RWPE2 (cell line): Measurements from ENCODE around the gene ZNF429.

ENCODE experiments used
- ATAC-seq: fragments of 200-7000 bp; cut with Tn5 transposase; 3 replicates; pipeline ENCODE4 v1.9.1; 2021; ENCODE audit warnings: low read depth
- DNase-seq: peaks from one replicate; pipeline ENCODE4 v3.0.0-alpha.2; 2020; ENCODE audit warnings: low spot score
- H3K27ac ChIP-seq: fragments of 450-650 bp; 2 replicates; pipeline ENCODE4 v1.5.1; 2017; ENCODE audit warnings: mild to moderate bottlenecking; ENCODE audit not compliant: poor library complexity, severe bottlenecking
- H3K27me3 ChIP-seq: fragments of 250-450 bp; sonication (Bioruptor Pico); 2 replicates; pipeline ENCODE4 v1.5.1; 2021; ENCODE audit warnings: mild to moderate bottlenecking, moderate library complexity; ENCODE audit not compliant: insufficient read depth, poor library complexity, severe bottlenecking
- H3K36me3 ChIP-seq: fragments of 250-450 bp; sonication (Bioruptor Pico); 2 replicates; pipeline ENCODE4 v1.5.1; 2020; ENCODE audit warnings: low read depth, mild to moderate bottlenecking, moderate library complexity
- H3K4me1 ChIP-seq: fragments of 250-450 bp; sonication (Bioruptor Pico); 2 replicates; pipeline ENCODE4 v1.5.1; 2021; ENCODE audit warnings: mild to moderate bottlenecking, moderate library complexity; ENCODE audit not compliant: insufficient read depth, poor library complexity, severe bottlenecking
- H3K4me3 ChIP-seq: fragments of 250-450 bp; sonication (Bioruptor Pico); 2 replicates; pipeline ENCODE4 v1.5.1; 2021; ENCODE audit warnings: mild to moderate bottlenecking, moderate library complexity; ENCODE audit not compliant: severe bottlenecking
- H3K9me3 ChIP-seq: fragments of 250-450 bp; sonication (Bioruptor Pico); 2 replicates; pipeline ENCODE4 v1.5.1; 2021; ENCODE audit warnings: mild to moderate bottlenecking, moderate library complexity; ENCODE audit not compliant: severe bottlenecking
- TF ChIP-seq, protein P1 (sequence below): fragments of 450-650 bp; IDR thresholded peaks from one replicate; pipeline ENCODE4 v1.5.1; 2017; ENCODE audit warnings: mild to moderate bottlenecking, moderate library complexity; ENCODE audit not compliant: poor library complexity, severe bottlenecking

The ZNF429 gene

DNA sequence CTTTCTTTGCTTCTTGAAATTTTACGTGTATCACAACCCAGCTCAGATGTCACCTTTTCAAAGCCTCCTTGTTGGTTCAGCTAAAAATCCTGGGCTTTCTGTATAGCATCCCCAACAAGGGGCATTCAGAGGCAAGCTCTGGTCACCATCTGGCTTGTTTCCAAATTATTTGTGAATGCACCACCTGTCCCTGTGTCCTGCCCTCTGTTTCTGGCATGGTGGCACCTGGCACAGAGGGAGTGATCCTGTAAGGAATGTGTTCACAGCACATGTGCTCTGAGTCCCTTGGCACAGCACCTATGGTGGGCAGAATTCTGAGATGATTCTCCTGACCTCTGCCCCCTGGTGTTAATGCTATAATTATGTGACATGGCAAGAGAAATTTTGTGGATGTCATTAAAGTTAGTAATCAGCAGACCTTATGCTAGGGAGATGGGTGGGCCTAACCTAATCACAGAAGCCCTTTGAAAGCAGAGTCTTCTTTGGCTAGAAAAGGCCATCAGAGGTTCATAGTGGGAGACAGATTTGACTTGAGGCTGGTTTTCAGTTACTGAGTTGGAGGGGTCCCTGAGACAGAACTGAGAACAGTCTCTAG is 76.3 kb downstream of the ZNF429 start:
- no peaks in the 10 kb centered on the region for H3K4me1 ChIP-seq
- H3K4me3 ChIP-seq: no peak overlapping the region
- H3K27me3 ChIP-seq: no peaks in the 10 kb centered on the region
- H3K9me3 ChIP-seq: peaks cover 4% of the 10 kb centered on the region
- no peak overlapping the region for H3K27ac ChIP-seq
- TF ChIP-seq, protein P1, sequence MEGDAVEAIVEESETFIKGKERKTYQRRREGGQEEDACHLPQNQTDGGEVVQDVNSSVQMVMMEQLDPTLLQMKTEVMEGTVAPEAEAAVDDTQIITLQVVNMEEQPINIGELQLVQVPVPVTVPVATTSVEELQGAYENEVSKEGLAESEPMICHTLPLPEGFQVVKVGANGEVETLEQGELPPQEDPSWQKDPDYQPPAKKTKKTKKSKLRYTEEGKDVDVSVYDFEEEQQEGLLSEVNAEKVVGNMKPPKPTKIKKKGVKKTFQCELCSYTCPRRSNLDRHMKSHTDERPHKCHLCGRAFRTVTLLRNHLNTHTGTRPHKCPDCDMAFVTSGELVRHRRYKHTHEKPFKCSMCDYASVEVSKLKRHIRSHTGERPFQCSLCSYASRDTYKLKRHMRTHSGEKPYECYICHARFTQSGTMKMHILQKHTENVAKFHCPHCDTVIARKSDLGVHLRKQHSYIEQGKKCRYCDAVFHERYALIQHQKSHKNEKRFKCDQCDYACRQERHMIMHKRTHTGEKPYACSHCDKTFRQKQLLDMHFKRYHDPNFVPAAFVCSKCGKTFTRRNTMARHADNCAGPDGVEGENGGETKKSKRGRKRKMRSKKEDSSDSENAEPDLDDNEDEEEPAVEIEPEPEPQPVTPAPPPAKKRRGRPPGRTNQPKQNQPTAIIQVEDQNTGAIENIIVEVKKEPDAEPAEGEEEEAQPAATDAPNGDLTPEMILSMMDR: no peak
- DNase-seq: no peak
- ATAC-seq: no peak
- H3K36me3 ChIP-seq: no peaks in the 10 kb centered on the region

DNA sequence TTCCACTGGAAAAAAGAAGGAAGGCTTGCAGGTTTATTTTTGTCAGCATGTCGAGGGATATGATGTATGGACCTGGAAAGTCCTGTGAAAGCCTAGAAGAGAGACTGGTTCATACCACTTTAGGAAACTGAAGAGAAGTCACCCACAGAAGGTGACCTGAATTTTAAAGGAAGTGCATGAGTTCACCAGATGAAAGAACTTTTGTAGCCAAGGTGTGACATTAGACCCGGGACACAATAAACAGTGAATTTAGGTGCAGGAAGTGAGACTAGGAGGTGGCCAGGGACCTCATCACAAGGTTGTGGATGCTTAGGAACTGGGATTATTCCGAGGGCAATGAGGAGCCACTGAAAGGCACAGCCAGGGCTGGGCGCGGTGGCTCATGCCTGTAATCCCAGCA is 79.1 kb downstream of the ZNF429 start:
- Histone ChIP-seq H3K27me3 (no peaks in the 10 kb centered on the region), H3K27ac (no peak overlapping the region), H3K36me3 (no peaks in the 10 kb centered on the region)

DNA sequence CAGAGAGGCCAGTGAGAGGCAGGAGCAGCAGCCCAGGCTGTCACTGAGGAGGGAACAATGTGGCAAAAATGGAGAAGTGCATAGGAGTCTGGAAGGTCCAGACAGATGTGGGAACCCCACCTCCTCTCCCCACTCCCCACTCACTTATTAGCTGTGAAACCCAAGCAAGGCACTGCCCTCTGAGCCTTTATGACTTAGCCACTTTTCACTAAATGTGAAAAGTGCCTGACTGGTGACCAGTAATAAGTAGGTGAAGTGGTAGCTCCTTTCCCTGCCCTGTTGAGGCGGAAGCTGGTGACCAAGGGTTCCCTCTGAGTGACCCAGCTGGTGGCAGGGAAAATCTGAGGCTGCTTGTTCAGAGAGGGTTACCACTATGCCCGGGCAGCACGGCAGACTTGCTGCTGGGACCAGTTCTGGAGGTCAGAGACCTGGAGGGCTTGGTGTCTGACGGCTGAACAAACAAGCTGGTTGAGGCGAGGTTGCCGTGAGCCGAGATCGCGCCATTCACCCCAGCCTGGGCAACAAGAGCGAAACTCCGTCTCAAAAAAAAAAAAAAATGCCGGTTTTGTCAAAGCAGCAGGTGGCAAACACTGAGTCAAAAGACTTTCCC is 80.0 kb downstream of the ZNF429 start:
- H3K27me3 ChIP-seq: no peaks in the 10 kb centered on the region
- H3K27ac ChIP-seq: no peak overlapping the region
- no peaks in the 10 kb centered on the region for H3K36me3 ChIP-seq
- TF ChIP-seq, protein P1: no peak
- DNase-seq (no peak), ATAC-seq (no peak)
- H3K4me1 ChIP-seq: no peaks in the 10 kb centered on the region
- no peak overlapping the region for H3K4me3 ChIP-seq
- H3K9me3 ChIP-seq: peaks cover 6% of the 10 kb centered on the region

More for the DNA sequence above, 79.1 kb downstream of the ZNF429 start:
- no peaks in the 10 kb centered on the region for H3K4me1 ChIP-seq
- no peak overlapping the region for H3K4me3 ChIP-seq
- ATAC-seq (no peak), DNase-seq (no peak)
- TF ChIP-seq, protein P1: no peak
- H3K9me3 ChIP-seq: peaks cover 6% of the 10 kb centered on the region

DNA sequence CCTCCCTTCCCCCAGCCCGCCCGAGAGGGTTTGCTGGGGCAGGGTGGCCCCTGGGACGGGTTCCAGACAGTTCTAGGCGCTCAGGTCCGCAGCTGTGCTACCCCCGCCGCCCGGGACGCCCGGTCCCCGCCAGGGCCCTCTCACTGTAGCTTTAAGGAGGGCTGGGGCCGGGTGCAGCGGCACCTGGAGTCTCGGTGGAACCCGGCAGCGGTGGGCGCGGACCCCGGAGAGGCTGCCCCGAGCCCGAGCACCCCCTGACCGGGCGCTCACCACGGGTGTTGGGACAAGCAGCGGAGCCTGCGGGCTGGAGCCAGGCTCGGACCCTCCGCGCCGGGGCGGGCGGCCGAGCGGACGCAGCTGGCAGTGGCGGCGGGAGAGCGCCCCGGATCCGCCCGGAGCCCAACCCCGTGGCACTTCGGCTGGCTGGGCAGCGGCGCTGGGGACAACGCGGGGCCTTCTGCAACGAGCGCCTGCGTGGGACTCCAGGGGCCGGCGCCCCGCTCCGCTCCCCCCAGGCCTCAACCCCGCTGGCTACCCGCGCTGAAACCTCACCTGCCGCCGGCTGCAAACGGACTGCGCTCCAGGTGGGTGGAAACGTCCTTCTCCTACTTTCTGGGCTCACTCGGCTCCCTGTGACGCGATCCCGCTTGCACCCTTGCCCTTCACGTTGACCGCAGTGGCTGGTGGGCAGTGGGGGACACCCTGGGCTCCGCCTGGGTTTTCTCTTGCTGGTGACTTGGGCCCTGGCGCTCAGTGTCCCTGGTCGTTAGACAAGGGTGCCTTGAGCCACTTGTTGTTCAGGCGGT is 81.1 kb downstream of the ZNF429 start:
- Histone ChIP-seq H3K9me3 (peaks cover 4% of the 10 kb centered on the region), H3K36me3 (no peaks in the 10 kb centered on the region)
- 0 out of 3 replicates have a peak, but pooled peaks have one; percentile 31 for ATAC-seq

More for the DNA sequence above, 81.1 kb downstream of the ZNF429 start:
- no peaks in the 10 kb centered on the region for H3K4me1 ChIP-seq
- DNase-seq: no peak
- peak overlapping the region; percentile 11 for H3K4me3 ChIP-seq
- TF ChIP-seq, protein P1: no peak
- H3K27me3 ChIP-seq: no peaks in the 10 kb centered on the region
- no peak overlapping the region for H3K27ac ChIP-seq
